GM12878 (cell line): ENCODE data around the gene L1TD1. TPM values are rescaled to one million over a fixed set of nuclear protein-coding genes. Genes with fewer than 3 reads are reported as not detected.

Experiments
- ATAC-seq: fragments of 200-7000 bp; cut with Tn5 transposase; 3 replicates; pipeline ENCODE4 v1.9.1; 2020; ENCODE audit warnings: mild to moderate bottlenecking, moderate library complexity
- BruUV-seq: library from RNA; stranded (reverse); fragments of 400-500 nt; replicated peaks from 2 replicates; lab custom pipeline; 2021; lab: Mats Ljungman, UMichigan
- CTCF ChIA-PET: fragments of 300-600 bp; sonication (Branson Sonifier 250); formaldehyde crosslinking; extraction: SDS; loops from one replicate; lab custom pipeline; 2021; ENCODE audit warnings: inconsistent platforms; lab: Yijun Ruan, JAX
- POLR2A ChIA-PET: fragments of 350-600 bp; formaldehyde crosslinking; extraction: SDS; loops from one replicate; lab custom pipeline; 2021; ENCODE audit warnings: inconsistent platforms; lab: Charles Lee
- RAD21 ChIA-PET: fragments of 300-600 bp; sonication (Branson Sonifier 250); formaldehyde crosslinking; loops from one replicate; lab custom pipeline; 2023; ENCODE audit warnings: antibody characterized with exemption; ENCODE audit not compliant: unreplicated experiment; lab: Charles Lee
- SMC1A ChIA-PET: fragments of 300-600 bp; sonication (Branson Sonifier 250); formaldehyde crosslinking; loops from one replicate; lab custom pipeline; 2023; ENCODE audit not compliant: unreplicated experiment, uncharacterized antibody; lab: Charles Lee
- DNase-seq: peaks from one replicate; pipeline ENCODE4 v3.0.0-alpha.2; 2011; ENCODE audit warnings: low read depth, low spot score
- FAIRE-seq: peaks from 3 replicates; lab custom pipeline; 2011; peaks lifted over from hg19 to GRCh38; lab: Jason Lieb, UNC
- H2AFZ ChIP-seq: 2 replicates; pipeline ENCODE4 v1.6.0; 2011; ENCODE audit warnings: low read depth, low read length, control low read depth; ENCODE audit not compliant: control insufficient read depth
- H3K27ac ChIP-seq: 2 replicates; pipeline ENCODE4 v1.5.1; 2011; ENCODE audit warnings: control low read depth; ENCODE audit not compliant: control insufficient read depth, insufficient read depth
- H3K27me3 ChIP-seq, 2 experiments: replicated peaks in 1 of 2; 2 replicates each; pipeline versions ENCODE4 v1.6.0 to v1.6.1; 2011; ENCODE audit warnings: low read length in 1 of 2; ENCODE audit not compliant: control insufficient read depth in 2 of 2, insufficient read depth in 2 of 2
- H3K36me3 ChIP-seq, 2 experiments: 2 replicates each; pipeline ENCODE4 v1.5.1; 2011; ENCODE audit warnings: low read length in 1 of 2; ENCODE audit not compliant: control insufficient read depth in 2 of 2, insufficient read depth in 2 of 2
- H3K4me1 ChIP-seq: 2 replicates; pipeline ENCODE4 v1.6.1; 2011; ENCODE audit warnings: mild to moderate bottlenecking, low read length, moderate library complexity, mixed read lengths; ENCODE audit not compliant: control insufficient read depth, insufficient read depth
- H3K4me2 ChIP-seq: 2 replicates; pipeline ENCODE4 v1.6.0; 2011; ENCODE audit warnings: control low read depth; ENCODE audit not compliant: control insufficient read depth, insufficient read depth
- H3K4me3 ChIP-seq: fragments of 200-600 bp; sonication (generic); 2 replicates; pipeline ENCODE4 v1.5.1; 2016
- H3K79me2 ChIP-seq: 2 replicates; pipeline ENCODE4 v1.6.0; 2011; ENCODE audit warnings: low read length; ENCODE audit not compliant: control insufficient read depth, insufficient read depth
- H3K9ac ChIP-seq: 2 replicates; pipeline ENCODE4 v1.8.0; 2011; ENCODE audit warnings: low read length, control low read depth, mixed read lengths; ENCODE audit not compliant: control insufficient read depth, insufficient read depth
- H3K9me3 ChIP-seq: replicated peaks from 3 replicates; pipeline ENCODE4 v1.5.1; 2011; ENCODE audit warnings: mild to moderate bottlenecking, low read length; ENCODE audit not compliant: control insufficient read depth, insufficient read depth
- H4K20me1 ChIP-seq: 2 replicates; pipeline ENCODE4 v1.6.0; 2011; ENCODE audit not compliant: control insufficient read depth, insufficient read depth
- BCLAF1 ChIP-seq: fragments of 450-650 bp; IDR thresholded peaks from 2 replicates; pipeline ENCODE4 v1.6.1; 2017; ENCODE audit warnings: antibody characterized with exemption, mild to moderate bottlenecking, moderate library complexity
- CBX5 ChIP-seq: sonication (generic); IDR thresholded peaks from 2 replicates; pipeline ENCODE4 v1.6.1; 2016; ENCODE audit warnings: low read depth, moderate library complexity, mild to moderate bottlenecking, inconsistent platforms
- CHD1 ChIP-seq: IDR thresholded peaks from 2 replicates; pipeline ENCODE4 v1.6.1; 2012; ENCODE audit warnings: low read depth, low read length, improper control_type of control experiment
- CREB1 ChIP-seq: IDR thresholded peaks from 2 replicates; pipeline ENCODE4 v1.6.1; 2012; ENCODE audit warnings: low read depth, mild to moderate bottlenecking, inconsistent platforms
- GABPA ChIP-seq: IDR thresholded peaks from 2 replicates; pipeline ENCODE4 v1.6.1; 2014; ENCODE audit warnings: antibody characterized with exemption, low read depth, mild to moderate bottlenecking, inconsistent platforms
- HDGF ChIP-seq: fragments of 450-650 bp; IDR thresholded peaks from 2 replicates; pipeline ENCODE4 v1.6.1; 2016; ENCODE audit warnings: antibody characterized with exemption
- JUND ChIP-seq: IDR thresholded peaks from 2 replicates; pipeline ENCODE4 v1.6.1; 2012; ENCODE audit warnings: low read depth, mild to moderate bottlenecking, low read length, improper control_type of control experiment, moderate library complexity
- KLF5 ChIP-seq: fragments of 450-650 bp; IDR thresholded peaks from 2 replicates; pipeline ENCODE4 v1.6.1; 2014; ENCODE audit warnings: mild to moderate bottlenecking; ENCODE audit not compliant: partially characterized antibody
- MEF2A ChIP-seq: IDR thresholded peaks from 2 replicates; pipeline ENCODE4 v1.6.1; 2011; ENCODE audit warnings: low read depth, mild to moderate bottlenecking, low read length, moderate library complexity; ENCODE audit not compliant: insufficient read depth
- SREBF1 ChIP-seq: IDR thresholded peaks from 2 replicates; pipeline ENCODE4 v1.6.1; 2012; ENCODE audit warnings: mild to moderate bottlenecking, low read length
- TAF1 ChIP-seq: IDR thresholded peaks from 2 replicates; pipeline ENCODE4 v1.6.1; 2011; ENCODE audit warnings: mild to moderate bottlenecking, low read depth, low read length, borderline replicate concordance
- TARDBP ChIP-seq: IDR thresholded peaks from 2 replicates; pipeline ENCODE4 v1.6.1; 2016; ENCODE audit warnings: borderline replicate concordance
- TCF3 ChIP-seq: IDR thresholded peaks from 2 replicates; pipeline ENCODE4 v1.6.1; 2012; ENCODE audit warnings: low read depth, mild to moderate bottlenecking, low read length, borderline replicate concordance; ENCODE audit not compliant: insufficient read depth
- ZBTB40 ChIP-seq: fragments of 450-650 bp; IDR thresholded peaks from 2 replicates; pipeline ENCODE4 v1.6.1; 2016; ENCODE audit warnings: mild to moderate bottlenecking, moderate library complexity, borderline replicate concordance
- ZNF274 ChIP-seq: IDR thresholded peaks from one replicate; pipeline ENCODE4 v1.8.0; 2011; ENCODE audit not compliant: insufficient read length, insufficient read depth
- WGBS: methylation state at CpG from one replicate; pipeline ENCODE4 v1.1.6; 2016; ENCODE audit warnings: low lambda C conversion rate; ENCODE audit not compliant: insufficient replicate concordance, insufficient coverage; ENCODE audit errors: missing lambda C conversion rate; 5-methylcytosine and 5-hydroxymethylcytosine counted together
- in situ Hi-C: fragments of 300-500 bp; cut with MboI; formaldehyde crosslinking; loops from 9 replicates; pipeline ENCODE4 v1.14.3; 2018; ENCODE audit warnings: mixed read lengths
- intact Hi-C: fragments of 100-400 bp; cut with micrococcal nuclease; formaldehyde crosslinking; loops from one replicate; pipeline ENCODE4 v1.14.2; 2022; ENCODE audit not compliant: unreplicated experiment
- polyA plus RNA-seq, 11 experiments: library from polyadenylated mRNA; depleted of rRNA in 4 of 11; unstranded in 6 of 11; stranded (reverse) in 5 of 11; fragments of >200 nt; fragmentation: Nextera tagmentation in 4 of 11; fragmentation: Illumina TruSeq in 1 of 11; extraction: Ambion mirVana in 4 of 11; extraction: Trizol in 1 of 11; gene quantifications; 1 replicate in 1 of 11; 2 replicates in 10 of 11; pipeline versions ENCODE4 v1.2.1 to v1.2.3, GENCODE V29; 2011 to 2016; ENCODE audit warnings: inconsistent platforms in 2 of 11, missing spikeins in 2 of 11, low read depth in 1 of 11
- total RNA-seq, 4 experiments: library from RNA; depleted of rRNA in 3 of 4; stranded (reverse); fragments of >200 nt in 3 of 4; fragmentation: Illumina TruSeq in 1 of 4; extraction: Trizol in 1 of 4; gene quantifications; 2 replicates each; pipeline versions ENCODE4 v1.2.1 to v1.2.3, GENCODE V29; 2013 to 2021
- TF ChIP-seq, protein P1 (sequence below): IDR thresholded peaks from 2 replicates; pipeline ENCODE4 v1.6.1; 2012; ENCODE audit warnings: mild to moderate bottlenecking, low read depth, low read length

Gene L1TD1
- total and polyA plus RNA-seq, 10 of the 15 experiments (the other 5 are each of a cell fraction or from before 2014, with no cell fraction given), result 0.07 to 0.31 (median 0.21) TPM; not detected in 7

DNA sequence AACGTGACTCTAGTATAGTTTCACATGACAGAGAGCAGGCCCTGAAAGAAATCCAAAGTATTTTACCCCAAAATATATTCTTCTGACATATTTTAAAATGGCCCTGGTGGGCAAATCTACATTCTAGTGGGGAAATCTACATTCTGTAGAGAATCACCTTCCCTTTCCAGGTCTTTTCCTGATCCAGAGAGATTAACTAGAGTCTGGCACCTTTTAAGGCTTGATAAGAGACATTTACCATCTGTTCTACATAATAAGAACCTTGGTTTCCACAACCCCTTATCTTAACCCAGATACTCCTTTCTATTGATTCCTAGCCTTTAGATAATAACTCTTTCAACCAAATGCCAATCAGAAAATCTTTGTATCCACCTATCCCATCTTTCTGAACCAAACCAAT is 17.0 kb upstream of the L1TD1 start:
- in situ Hi-C loops, result loop anchor here (5.0 kb wide), 2 partner anchors 230 to 570 kb away; no protein-coding TSS in a partner anchor
- TF ChIP-seq BCLAF1 (no peak), CBX5 (no peak), TAF1 (no peak), KLF5 (no peak), MEF2A (no peak), TCF3 (no peak), CHD1 (no peak), GABPA (no peak), CREB1 (no peak), JUND (no peak), SREBF1 (no peak), ZNF274 (no peak), ZBTB40 (no peak), TARDBP (no peak), HDGF (no peak)
- TF ChIP-seq, protein P1, sequence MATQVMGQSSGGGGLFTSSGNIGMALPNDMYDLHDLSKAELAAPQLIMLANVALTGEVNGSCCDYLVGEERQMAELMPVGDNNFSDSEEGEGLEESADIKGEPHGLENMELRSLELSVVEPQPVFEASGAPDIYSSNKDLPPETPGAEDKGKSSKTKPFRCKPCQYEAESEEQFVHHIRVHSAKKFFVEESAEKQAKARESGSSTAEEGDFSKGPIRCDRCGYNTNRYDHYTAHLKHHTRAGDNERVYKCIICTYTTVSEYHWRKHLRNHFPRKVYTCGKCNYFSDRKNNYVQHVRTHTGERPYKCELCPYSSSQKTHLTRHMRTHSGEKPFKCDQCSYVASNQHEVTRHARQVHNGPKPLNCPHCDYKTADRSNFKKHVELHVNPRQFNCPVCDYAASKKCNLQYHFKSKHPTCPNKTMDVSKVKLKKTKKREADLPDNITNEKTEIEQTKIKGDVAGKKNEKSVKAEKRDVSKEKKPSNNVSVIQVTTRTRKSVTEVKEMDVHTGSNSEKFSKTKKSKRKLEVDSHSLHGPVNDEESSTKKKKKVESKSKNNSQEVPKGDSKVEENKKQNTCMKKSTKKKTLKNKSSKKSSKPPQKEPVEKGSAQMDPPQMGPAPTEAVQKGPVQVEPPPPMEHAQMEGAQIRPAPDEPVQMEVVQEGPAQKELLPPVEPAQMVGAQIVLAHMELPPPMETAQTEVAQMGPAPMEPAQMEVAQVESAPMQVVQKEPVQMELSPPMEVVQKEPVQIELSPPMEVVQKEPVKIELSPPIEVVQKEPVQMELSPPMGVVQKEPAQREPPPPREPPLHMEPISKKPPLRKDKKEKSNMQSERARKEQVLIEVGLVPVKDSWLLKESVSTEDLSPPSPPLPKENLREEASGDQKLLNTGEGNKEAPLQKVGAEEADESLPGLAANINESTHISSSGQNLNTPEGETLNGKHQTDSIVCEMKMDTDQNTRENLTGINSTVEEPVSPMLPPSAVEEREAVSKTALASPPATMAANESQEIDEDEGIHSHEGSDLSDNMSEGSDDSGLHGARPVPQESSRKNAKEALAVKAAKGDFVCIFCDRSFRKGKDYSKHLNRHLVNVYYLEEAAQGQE, result no peak

More for the DNA sequence above, 17.0 kb upstream of the L1TD1 start:
- Histone ChIP-seq H4K20me1 (no peaks in the 10 kb centered on the region), H2AFZ (no peak overlapping the region), H3K27ac (no peak overlapping the region), H3K9ac (no peak overlapping the region), H3K4me2 (no peak overlapping the region), H3K79me2 (no peaks in the 10 kb centered on the region), H3K36me3 (no peaks in the 10 kb centered on the region), H3K4me1 (no peaks in the 10 kb centered on the region), H3K9me3 (no peaks in the 10 kb centered on the region), H3K4me3 (no peak overlapping the region), H3K27me3 (no peaks in the 10 kb centered on the region; a peak in 1 of 4 replicates)
- ChIA-PET SMC1A (no interaction called here), POLR2A (no interaction called here), CTCF (no interaction called here), RAD21 (no interaction called here)
- WGBS, result 0% methylated on average over 1 of the region's 1 CpG
- BruUV-seq, result no TSS peak
- intact Hi-C loops, result no loop called here
- no peak for FAIRE-seq
- no peak for ATAC-seq
- DNase-seq, result no peak
